ENCODE data around the gene IFNL4.

DNA sequence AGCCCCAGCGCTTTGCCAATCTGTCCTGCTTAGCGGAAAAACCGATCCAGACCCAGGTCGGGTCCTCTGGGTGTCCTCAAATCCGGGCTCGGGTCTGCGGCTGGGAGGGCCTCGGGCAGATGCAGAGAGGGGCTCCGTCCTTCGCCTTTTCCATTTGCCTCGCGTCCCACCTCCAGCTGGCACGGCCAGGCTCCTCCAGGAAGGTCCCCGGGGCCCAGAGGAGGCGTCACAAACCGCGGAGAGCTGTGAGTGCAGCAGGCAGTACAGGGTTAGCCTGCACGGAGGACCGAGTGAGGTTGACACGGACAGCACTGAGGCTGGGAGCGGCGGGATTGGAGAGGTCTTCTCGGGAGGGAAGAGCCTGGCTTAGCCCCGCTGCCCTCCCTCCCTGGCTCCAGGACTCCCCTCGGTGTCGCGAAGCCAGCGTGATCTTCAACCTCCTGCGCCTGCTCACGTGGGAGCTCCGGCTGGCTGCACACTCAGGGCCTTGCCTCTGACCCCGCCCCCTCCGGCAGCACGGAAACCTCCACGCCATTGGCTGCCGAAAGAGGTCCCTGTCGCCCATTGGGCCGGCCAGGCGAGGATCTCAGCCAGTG, 16.8 kb upstream of the IFNL4 start:
- TF ChIP-seq, protein P1, sequence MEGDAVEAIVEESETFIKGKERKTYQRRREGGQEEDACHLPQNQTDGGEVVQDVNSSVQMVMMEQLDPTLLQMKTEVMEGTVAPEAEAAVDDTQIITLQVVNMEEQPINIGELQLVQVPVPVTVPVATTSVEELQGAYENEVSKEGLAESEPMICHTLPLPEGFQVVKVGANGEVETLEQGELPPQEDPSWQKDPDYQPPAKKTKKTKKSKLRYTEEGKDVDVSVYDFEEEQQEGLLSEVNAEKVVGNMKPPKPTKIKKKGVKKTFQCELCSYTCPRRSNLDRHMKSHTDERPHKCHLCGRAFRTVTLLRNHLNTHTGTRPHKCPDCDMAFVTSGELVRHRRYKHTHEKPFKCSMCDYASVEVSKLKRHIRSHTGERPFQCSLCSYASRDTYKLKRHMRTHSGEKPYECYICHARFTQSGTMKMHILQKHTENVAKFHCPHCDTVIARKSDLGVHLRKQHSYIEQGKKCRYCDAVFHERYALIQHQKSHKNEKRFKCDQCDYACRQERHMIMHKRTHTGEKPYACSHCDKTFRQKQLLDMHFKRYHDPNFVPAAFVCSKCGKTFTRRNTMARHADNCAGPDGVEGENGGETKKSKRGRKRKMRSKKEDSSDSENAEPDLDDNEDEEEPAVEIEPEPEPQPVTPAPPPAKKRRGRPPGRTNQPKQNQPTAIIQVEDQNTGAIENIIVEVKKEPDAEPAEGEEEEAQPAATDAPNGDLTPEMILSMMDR (IDR thresholded peaks at IDR 0.05; ENCODE audit: insufficient read depth, low read depth, low read length) = no peak
- TF ChIP-seq EZH2 (IDR thresholded peaks at IDR 0.05; ENCODE audit: insufficient read depth, low read length) = no peak

All from astrocyte (in vitro differentiated cells and primary cell).